Activated CD4-positive, alpha-beta T cell treated with anti-CD3 and anti-CD28 coated beads, Interleukin-2, amount 50 U/mL, for 1 hour (primary cell): Measurements from ENCODE around the gene CAMTA1.

ENCODE experiments used
- DNase-seq: peaks from one replicate; pipeline ENCODE4 v3.0.0-alpha.2; 2020

Gene CAMTA1

DNA sequence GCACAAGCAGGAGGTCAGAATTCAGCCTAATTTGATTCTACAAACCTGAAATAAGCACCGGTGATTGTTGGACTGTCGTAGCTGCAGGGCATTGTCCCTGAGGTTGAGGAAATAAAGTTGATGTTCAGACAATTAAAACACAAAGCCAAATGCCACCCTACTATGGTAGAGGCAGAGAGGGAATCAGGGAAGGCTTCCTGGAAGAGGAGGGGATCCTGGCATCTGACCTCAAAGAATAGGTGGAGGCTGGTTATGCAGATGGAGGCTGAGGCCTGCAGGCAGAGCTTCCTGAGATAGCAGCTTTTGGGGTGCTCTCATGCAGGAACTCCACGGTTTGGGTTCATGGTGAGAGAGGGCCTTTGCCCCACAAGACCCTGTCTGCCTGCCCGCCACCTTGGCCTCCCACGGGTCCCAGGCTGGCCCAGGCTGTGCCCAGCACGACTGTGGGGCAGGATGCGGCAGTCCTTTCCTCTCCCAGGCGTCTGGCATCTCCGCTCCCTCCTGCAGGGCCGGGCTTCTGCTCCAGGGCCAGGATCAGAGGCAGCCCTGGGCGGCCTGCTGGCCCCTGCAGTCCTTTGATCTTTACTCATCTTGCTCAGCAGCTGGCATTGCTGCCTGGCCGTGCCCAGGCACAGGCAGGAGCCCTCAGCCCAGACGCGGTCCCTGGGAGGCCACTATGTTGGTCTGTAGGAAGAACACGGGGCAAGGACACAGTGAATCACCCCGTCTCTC lies 851.7 kb downstream of the CAMTA1 start:
- no peak for DNase-seq

DNA sequence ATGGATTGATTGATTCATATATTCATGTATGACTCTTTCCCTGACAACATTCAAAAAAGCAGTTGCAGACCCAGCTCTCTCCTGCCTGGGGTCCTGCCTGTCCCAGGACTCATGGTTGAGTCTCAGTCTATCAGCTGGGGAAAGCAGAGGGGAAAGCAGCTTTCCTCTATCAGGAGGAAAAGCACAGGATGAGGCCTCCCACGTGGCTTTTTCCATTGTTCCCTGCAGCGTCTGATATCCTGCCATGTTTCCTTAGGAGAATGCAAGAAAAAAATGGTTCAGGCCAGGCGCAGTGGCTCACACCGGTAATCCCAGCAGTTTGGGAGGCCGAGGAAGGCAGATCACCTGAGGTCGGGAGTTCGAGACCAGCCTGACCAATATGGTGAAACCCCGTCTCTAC lies 852.8 kb downstream of the CAMTA1 start:
- DNase-seq, result no peak

DNA sequence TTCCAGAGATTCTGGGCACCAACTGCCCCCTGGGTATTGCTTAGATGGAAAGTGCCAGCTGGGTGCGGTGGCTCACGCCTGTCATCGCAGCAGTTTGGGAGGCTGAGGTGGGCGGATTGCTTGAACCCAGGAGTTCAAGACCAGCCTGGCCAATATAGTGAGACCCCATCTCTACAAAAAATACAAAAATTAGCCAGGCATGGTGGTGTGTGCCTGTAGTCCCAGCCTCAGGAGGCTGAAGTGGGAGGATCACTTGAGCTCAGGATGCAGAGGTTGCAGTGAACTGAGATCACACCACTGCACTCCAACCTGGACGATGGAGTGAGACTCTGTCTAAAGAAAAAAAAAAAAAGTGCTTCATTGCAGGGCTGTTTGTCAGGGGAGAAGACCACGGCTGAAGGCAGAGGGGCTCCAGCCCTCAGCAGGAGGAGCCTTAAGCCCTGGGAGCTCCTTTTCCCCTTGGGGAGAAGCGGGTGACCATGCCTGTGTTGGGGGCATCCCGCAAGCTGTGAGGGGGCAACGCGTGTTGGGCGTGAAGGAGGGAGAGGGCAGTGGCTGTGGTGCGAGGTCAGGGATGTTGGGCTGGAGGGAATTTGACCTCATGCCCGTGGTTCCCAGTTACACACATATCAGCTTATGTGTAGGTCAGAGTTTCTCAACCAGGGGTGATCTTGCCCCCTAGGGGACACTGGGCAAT lies 854.3 kb downstream of the CAMTA1 start:
- no peak for DNase-seq

DNA sequence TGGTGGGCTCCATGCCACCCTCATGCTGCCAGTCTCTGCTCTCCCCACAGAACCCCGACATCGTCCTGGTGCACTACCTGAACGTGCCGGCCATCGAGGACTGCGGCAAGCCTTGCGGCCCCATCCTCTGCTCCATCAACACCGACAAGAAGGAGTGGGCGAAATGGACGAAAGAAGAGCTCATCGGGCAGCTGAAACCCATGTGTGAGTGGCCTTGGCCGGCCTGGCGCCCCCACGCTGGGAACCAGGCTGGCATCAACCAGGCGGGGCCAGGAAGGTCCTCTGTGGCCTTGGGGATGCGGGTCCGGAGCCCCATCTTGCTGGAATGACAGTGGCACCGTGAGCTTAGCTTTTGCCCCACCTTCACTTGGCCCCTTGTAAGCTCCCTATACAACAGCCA lies 855.1 kb downstream of the CAMTA1 start:
- no peak for DNase-seq

DNA sequence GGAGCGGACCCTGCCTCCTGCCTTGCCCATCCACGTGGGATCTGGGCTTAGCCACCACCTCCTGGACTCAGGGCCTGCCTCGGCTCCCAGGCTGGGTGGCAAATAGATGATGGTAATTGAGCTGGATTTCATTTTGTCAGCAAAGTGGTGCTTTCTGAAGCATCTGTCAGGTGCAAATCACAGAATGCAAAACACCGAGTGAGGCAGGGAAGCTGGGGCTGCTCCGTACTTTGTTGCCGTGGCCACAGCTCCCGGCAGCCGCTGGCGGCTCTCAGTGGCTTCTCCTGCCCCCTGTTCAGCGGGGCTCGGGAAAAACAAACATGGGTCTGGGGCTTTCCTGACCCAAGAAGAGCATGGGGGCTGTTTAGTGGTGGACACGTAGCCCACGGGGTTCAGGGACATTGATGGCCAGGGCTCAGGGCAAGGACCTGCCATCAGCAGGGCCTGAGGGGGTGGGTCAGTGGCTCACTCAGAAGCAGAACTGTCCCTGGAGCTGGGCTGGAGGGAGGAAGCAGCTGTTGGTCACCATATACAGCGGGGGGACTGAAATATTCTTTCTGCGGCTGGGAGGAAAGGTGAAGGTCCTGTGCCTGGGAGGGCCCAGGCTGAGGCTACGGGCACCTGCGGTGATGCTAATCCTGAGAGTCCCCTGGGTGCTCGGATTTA lies 855.8 kb downstream of the CAMTA1 start:
- DNase-seq, result no peak

DNA sequence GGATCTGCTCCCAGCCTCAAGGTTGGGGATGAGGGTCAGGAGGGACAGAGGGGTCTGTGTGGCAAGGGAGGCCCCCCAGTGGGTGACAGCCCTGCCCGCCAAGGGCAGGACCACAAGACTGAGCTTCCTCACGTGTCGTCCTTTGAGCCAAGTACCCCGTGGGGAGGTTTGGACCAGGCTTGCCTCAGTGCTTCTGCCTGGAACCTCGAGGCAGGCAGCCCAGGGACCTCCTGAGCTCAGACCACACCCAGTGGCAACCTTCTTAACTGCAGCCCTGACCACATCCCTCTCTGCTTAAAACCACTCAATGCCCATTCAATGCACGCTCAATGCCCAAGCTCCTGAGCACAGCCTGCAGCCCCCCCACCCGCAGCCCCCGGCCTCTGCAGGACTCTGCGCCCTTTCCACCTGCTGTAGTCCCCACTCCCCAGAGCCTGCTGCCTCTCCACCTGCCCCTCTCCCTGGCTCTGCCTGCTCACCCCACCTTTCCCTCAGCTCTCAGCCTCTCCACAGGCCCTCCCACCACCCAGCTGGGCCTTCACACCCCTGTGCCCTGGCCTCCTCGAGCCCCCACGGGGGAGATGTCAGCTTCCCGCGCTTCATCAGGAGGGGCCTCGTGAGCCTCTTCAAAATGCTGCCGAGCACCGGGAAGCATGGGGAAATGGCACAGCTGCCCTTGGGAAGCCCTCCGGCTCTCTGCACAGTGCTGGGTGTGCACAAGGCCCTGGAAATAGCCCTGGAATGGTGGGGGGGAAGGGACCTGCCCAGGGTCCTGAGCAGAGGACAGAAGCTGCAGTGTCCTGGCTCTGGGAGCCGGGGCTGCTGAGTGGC lies 856.5 kb downstream of the CAMTA1 start:
- no peak for DNase-seq

DNA sequence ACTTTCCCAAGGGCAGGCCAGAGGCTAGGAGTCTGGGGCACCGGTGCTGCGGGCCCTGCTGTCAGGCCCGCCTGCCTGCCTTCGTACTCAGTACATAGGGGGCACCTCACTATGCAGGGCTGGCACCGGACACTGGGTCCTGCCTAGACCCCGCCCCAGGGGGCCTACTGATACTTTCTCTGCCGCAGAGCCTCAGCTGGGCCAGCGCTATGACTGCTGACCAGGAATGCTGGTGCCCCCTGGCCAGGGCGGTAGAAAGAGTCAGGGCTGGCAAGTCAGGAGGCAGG lies 857.1 kb downstream of the CAMTA1 start:
- no peak for DNase-seq

DNA sequence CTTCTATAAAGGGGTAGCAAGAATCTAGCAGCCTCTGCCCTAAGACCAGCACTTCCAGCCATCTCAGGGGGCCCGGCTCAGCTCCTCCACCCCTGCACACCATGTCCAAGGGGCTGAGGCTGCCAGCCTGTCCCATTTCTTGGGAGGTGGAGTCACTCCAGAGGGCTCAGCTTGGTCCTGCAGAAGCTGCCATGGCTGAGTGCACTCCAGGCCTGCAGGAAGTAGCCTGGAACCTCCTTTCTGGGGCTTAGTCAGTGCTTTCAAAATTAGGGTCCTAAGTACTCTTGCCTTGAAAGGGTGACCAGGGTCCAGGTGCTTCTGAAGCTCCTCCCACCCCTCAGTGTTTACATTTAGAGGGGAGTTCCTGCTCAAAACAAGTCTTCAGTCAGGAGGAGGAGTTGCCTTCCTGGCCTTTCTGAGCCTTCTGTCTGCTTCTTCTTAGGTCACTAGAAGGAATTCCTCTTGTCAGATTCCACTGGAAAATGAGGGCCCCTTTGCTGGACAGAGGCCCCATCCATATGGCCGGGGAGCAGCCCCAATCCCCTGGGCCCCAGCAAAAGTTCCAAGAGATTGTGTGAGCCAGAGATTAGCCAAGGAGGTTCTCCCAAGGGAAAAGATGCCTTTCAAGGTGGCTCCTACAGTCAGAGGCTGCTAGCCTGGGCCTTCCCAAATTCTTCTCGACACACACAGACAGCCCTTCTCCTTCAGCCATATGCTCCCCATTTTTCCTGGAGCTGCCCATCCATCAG lies 857.7 kb downstream of the CAMTA1 start:
- DNase-seq, result no peak

DNA sequence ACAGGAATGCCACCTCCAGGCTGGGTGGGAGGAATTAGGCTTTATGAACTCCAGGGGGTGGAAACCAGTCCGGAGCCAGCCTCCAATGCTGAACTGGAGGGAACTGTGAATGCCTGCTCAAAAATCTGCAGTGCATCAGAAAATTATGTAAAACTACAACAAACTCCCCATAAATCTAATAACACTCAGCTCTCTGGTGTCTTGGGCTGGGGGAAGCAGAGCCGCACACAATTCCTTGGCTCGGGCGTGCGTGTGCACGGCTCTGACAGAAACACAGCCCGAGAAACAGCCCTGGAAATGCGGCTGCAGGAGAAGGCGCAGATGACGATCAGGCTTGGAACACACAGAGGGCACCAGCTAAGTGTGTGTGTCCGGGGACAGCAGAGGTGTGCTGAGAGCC lies 858.3 kb downstream of the CAMTA1 start:
- no peak for DNase-seq

DNA sequence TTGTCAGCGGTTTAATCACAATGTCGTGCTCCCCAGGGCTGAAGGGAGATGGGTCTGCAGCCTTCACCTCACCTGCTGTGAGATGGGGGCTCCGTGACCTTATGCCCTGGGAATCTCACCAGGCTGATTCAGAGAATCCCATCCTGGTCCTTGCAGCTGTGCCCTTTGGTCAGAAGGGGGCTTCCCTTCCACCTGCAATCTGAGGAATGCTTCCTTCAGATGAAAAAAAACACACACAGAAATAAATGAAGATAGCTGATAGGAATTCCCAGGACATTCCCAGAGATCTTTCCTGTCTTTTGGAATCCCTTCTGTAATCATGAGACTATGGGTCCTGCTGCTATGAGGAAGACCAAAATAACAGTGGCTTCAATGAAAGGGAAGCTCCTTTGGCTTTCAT lies 858.8 kb downstream of the CAMTA1 start:
- no peak for DNase-seq

DNA sequence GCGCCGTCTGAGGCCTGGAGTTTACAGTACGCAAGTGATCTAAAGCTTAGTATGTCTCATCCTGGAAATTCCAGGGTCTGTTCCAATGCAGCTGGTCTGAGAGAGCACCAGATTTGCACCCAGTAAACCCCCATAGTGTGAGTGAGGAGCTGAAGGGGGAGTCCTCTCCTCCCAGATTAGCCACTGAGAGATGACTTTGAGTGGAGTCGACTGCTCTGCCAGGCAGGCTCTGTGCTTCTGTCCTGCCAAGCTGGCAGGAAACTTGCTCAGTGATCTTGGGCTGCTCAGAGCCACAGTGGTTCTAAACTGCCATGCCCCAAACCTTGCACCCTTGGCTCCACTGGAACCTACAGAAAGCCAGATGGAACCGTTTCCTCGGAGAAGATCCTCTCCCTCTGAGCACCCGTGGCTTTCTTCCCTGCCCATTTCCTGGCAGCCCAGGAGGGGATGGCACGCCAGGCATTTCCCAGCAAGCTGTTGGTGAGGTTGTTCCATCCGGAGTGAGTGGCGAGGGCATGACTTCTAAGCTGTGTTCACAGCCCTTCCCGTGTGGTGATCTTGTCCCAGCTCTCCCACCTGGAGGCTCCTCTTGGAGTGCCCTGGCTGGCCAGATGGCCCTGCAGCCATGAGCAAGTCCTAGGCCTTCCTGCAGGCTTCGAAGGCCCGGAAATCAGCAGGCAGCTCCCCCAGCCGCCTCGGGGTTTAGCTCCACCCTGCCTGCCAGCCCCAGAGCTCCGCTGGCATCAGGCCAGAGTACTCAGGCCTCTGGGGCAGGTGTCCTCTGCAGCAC lies 859.9 kb downstream of the CAMTA1 start:
- no peak for DNase-seq

DNA sequence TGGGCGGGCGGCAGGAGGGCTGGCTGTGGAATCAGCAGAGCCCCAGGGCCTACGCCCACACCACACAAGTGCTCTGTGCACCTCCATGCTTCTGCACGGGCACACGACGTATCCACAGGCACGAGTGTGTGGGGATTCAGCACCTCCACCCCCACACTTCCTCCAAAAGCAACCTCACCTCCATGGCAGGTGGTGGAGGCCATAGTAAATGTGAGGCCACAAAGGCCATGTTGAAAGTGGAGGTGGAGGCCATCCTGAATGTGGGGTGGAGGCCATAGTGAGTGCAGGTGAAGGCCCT lies 860.4 kb downstream of the CAMTA1 start:
- no peak for DNase-seq

DNA sequence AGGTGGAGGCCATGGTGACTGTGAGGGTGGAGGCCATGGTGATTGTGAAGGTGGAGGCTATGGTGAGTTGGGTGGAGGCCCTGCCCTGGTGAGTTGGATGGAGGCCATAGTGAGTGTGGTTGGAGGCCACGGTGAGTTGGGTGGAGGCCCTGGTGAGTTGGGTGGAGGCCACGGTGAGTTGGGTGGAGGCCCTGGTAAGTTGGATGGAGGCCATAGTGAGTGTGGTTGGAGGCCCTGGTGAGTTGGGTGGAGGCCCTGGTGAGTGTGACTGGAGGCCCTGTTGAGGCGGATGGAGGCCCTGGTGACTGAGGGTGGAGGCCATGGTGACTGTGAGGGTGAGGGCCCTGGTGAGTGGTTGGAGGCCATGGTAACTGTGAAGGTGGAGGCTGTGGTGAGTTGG lies 860.9 kb downstream of the CAMTA1 start:
- DNase-seq, result no peak

DNA sequence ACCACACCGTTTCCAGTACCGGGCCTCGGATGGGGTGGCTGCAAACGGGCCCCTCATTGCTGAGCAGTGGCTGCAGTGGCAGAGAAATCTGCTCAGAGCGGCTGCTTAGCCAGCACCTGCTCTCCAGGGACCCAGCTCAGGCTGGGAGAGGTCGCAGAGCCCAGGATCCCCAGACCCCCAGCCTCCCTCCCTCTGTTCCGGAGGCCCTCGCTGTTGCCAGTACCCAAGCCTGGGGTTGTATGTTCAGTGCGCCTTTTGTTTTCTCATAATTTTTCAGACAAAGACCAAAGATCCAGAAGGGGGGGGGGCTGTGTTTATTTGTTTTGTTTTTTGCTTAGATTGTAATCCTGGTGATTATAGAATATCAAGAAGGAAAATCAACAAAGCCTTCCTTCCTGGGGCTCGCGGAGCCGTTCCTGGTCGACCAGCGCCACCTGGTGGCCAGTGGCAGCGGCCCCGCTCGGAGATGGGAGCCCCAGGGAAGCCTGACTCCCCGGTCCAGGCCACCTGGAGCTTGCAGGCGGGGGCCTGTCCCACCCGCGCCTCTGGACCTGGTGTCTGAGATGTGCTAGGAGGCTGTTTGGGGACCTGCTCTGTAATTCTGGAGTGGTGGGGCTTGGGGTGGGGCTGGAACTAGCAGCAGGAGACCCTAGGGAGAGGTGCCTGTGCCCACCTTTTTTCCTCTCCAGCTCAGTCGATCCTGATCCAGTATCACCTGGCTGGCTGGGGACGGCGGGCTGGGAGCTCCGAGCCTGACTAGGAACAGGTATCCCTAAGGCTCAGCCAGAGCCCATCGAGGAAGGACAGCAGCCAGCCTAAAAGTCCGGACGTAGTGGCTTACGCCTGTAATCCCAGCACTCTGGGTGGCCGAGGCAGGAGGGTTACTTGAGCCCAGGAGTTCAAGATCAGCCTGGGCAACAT lies 862.0 kb downstream of the CAMTA1 start:
- DNase-seq, result peak; percentile 67

DNA sequence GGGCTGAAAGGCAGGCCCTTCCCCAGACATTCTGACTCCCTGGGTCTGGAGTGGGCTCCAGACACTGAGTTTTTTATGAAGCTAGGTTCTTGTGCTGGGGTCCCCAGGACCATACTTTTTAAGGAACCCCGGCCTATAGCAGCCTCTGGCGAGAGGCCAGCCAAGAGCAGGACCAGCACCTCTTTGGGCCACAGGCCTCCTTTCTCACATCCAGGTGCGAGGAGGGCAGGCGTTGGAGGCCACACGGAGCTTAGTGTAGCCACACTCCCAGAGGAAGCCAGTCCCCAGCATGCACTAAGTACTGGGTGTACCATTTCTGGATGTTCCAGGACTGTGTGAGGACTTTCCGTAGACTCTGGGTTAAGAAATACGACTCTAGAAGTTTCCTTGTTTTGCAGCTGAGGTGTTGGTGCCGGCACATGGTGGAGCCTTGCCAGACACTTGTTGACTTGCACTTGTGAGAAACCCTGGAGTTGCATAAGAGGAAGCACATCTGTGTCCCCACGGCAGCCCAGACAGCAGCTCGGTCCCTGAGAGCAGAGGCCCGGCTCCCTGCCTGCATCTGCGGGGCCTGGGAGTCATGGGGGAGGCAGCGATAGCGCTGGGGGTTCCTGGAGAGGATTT lies 863.6 kb downstream of the CAMTA1 start:
- DNase-seq, result no peak

DNA sequence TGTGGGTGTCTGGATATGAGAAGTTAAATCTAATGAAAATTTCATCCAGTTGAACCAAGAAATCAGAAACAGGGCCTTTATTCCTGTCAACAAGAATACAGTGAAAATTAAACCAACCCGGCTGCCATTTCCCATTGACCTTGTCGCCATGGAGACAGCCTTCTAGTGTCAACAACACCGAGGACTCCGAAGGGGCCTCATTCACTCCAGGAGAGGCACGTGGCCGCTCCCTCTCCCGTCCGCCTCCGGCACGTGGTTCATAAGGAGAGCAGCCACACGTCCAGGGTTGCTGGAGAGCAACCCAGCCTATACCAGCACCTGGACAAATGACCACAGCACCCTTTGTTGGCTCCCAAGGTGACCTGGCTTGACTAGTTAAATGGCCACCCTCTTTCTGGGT lies 865.5 kb downstream of the CAMTA1 start:
- no peak for DNase-seq

DNA sequence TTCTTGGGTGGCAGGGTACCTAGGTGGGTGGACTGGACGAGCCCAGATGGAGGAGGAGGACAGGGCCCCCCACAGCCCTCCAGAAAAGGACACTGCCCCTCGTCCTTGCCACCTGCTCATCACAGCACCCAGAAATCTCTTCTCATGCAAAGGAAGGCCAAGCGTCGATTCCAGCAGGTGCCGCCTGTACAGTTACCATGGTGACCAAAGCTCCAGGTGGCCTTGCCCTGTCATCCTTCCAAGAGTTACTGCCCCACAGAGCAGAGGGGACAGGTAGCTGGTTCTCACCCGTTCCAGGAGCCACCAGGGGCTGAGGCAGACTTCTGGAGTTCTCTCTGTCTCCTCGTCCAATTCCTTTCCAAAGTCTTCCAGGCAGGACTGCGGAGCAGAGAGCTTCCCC lies 865.9 kb downstream of the CAMTA1 start:
- DNase-seq, result no peak

DNA sequence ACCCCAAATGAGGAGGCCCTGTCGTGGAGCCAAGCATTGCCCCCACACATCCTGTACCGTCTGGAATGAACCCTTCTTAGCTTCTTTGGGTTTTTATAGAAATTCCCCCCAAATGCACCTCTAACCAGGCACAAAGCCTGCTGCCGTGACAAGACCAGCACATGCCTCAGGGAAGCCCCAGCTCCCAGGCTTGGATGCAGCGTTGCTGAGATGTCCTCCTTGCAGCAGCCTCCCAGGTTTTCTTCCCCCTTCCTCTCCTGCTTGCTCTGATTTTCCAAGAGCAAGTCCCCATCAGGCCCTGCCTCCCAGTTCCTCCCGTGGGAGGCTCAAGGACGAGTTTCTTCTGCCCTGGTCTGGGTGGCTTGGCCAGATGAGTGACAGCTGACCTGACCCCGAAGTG lies 866.8 kb downstream of the CAMTA1 start:
- no peak for DNase-seq

DNA sequence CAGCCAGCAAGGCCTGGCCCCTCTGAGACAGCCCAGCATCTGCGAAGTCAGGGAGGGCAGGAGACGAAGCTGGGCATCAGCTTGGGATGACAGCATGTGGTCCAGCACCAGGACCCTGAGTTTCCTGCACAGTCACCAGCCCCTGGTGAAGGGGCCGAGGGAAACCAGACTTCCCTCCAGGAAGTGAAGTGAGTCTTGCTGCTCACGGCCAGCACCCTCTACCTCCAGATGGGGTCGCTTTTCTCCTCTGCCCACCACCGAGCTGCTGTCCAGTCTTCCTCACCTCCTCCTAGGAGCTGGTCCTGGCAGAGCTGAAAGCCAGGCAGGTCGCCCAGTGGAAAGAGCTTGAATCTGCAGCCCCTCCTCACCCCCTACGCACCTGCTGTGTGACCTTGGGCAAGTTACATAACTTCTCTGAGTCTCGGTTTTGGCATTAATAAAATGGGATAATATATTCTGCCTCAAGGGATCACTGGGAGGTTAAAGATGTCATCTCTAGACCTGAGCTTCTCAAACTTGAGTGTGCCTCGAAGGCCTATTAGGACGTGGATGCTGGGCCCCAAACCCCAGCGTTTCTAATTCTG lies 867.4 kb downstream of the CAMTA1 start:
- DNase-seq, result no peak

DNA sequence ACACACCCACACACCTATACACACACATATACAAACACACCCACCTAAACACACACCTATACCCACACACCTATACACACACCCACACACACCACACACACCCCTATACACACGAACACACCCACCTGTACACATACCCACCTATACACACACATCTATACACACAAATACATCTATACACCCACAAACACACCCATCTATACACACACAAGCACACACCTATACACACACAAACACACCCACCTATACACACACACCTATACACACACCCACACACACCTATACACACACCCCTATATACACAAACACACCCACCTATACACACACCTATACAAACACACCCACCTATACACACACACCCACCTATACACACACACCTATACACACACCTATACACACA lies 869.5 kb downstream of the CAMTA1 start:
- DNase-seq, result no peak
